Measurements from ENCODE around the gene SLC39A11. TPM values are rescaled to one million over a fixed set of nuclear protein-coding genes. Genes with fewer than 3 reads are reported as not detected.

Gene SLC39A11
- total and polyA plus RNA-seq, 5 donors from 2014 or later = 9.3 to 32.2 (median 11.9) TPM

- Mint-ChIP-seq H3K4me1 (peaks cover 5 to 52% (median 25%) of the 10 kb centered on the region in 4 donors), H3K9me3 (peaks cover 0 to 2% (median 0%) of the 10 kb centered on the region in 7 donors), H3K36me3 (peaks cover 29% of the 10 kb centered on the region), H3K4me3 (peak overlapping the region in 3 of 4 donors; percentile 61 to 75 (median 64)), H3K27ac (peak overlapping the region in 2 of 3 donors; percentile 59 to 62), H3K27me3 (no peaks in the 10 kb centered on the region)
- H3K4me3 ChIP-seq (ENCODE audit: low read depth, low read length) = no peak overlapping the region
- no peak for ATAC-seq (ENCODE audit: low read depth in 2 of 2)
- no peak for DNase-seq
- no peaks in the 10 kb centered on the region for H3K27me3 ChIP-seq (ENCODE audit: control insufficient read depth, insufficient read depth, low read length)
- H3K36me3 ChIP-seq (ENCODE audit: control insufficient read depth, insufficient read depth, low read length) = peaks cover 17% of the 10 kb centered on the region
- H3K4me1 ChIP-seq (ENCODE audit: control insufficient read depth, insufficient read depth, low read length, poor library complexity, severe bottlenecking) = peaks cover 26% of the 10 kb centered on the region
- no peaks in the 10 kb centered on the region for H3K9me3 ChIP-seq (ENCODE audit: control insufficient read depth in 2 of 2, low read length in 2 of 2)
- H3K27ac ChIP-seq (ENCODE audit: insufficient read depth, low read length, poor library complexity, severe bottlenecking) = no peak overlapping the region
These were observed 2.9 kb downstream of the SLC39A11 start for GRCh38 chr17:73089322-73090317.

DNA sequence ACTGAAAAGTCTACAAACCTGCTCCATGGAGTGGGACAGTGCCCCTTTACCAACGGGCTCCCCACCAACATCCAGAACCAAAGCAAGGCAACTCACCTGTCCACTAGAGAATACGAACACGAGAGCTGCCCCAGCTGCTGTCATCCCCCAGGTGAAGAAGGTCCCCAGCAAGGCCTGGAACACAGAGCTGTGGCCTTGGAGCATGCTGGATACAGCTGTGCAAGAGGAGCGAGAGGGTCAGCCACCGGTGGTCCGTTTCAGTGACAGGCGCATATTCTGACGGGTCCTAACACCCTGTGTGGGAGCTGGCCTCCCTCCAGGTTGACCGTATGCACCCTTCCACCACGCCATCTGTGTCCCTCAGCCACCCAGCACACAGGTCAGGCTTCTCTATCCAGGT, 3.9 kb downstream of the SLC39A11 start:
- Mint-ChIP-seq H3K9me3 (peaks cover 0 to 4% (median 0%) of the 10 kb centered on the region in 7 donors), H3K4me3 (no peak overlapping the region)

GRCh38 chr17:73083432-73083831, 9.1 kb downstream of the SLC39A11 start:
- DNase-seq (no peak), ATAC-seq (ENCODE audit: low read depth in 2 of 2) (no peak)
- H3K27ac ChIP-seq (ENCODE audit: insufficient read depth, low read length, poor library complexity, severe bottlenecking) = no peak overlapping the region
- no peaks in the 10 kb centered on the region for H3K27me3 Mint-ChIP-seq
- H3K27ac Mint-ChIP-seq = no peak overlapping the region
- H3K4me3 ChIP-seq (ENCODE audit: low read depth, low read length) = no peak overlapping the region
- no peaks in the 10 kb centered on the region for H3K9me3 ChIP-seq (ENCODE audit: control insufficient read depth in 2 of 2, low read length in 2 of 2)
- peaks cover 51% of the 10 kb centered on the region for H3K36me3 Mint-ChIP-seq
- peaks cover 8 to 24% (median 14%) of the 10 kb centered on the region in 4 donors for H3K4me1 Mint-ChIP-seq
- no peak overlapping the region for H3K4me3 Mint-ChIP-seq
- H3K4me1 ChIP-seq (ENCODE audit: control insufficient read depth, insufficient read depth, low read length, poor library complexity, severe bottlenecking) = no peaks in the 10 kb centered on the region
- no peaks in the 10 kb centered on the region for H3K27me3 ChIP-seq (ENCODE audit: control insufficient read depth, insufficient read depth, low read length)
- H3K36me3 ChIP-seq (ENCODE audit: control insufficient read depth, insufficient read depth, low read length) = peaks cover 35% of the 10 kb centered on the region
- peaks cover 0 to 11% (median 0%) of the 10 kb centered on the region in 7 donors for H3K9me3 Mint-ChIP-seq

More for the DNA sequence above, 3.9 kb downstream of the SLC39A11 start:
- peaks cover 26% of the 10 kb centered on the region for H3K4me1 ChIP-seq (ENCODE audit: control insufficient read depth, insufficient read depth, low read length, poor library complexity, severe bottlenecking)
- H3K27me3 ChIP-seq (ENCODE audit: control insufficient read depth, insufficient read depth, low read length) = no peaks in the 10 kb centered on the region
- Mint-ChIP-seq H3K27me3 (no peaks in the 10 kb centered on the region), H3K36me3 (peaks cover 37% of the 10 kb centered on the region), H3K27ac (no peak overlapping the region), H3K4me1 (peaks cover 8 to 52% (median 25%) of the 10 kb centered on the region in 4 donors)
- H3K4me3 ChIP-seq (ENCODE audit: low read depth, low read length) = no peak overlapping the region
- peaks cover 27% of the 10 kb centered on the region for H3K36me3 ChIP-seq (ENCODE audit: control insufficient read depth, insufficient read depth, low read length)
- H3K27ac ChIP-seq (ENCODE audit: insufficient read depth, low read length, poor library complexity, severe bottlenecking) = no peak overlapping the region
- DNase-seq (no peak), ATAC-seq (ENCODE audit: low read depth in 2 of 2) (no peak)
- H3K9me3 ChIP-seq (ENCODE audit: control insufficient read depth in 2 of 2, low read length in 2 of 2) = no peaks in the 10 kb centered on the region

- H3K9me3 ChIP-seq (ENCODE audit: control insufficient read depth in 2 of 2, low read length in 2 of 2) = no peaks in the 10 kb centered on the region
- Mint-ChIP-seq H3K4me1 (peaks cover 0 to 18% (median under 1%) of the 10 kb centered on the region in 4 donors), H3K27me3 (no peaks in the 10 kb centered on the region), H3K36me3 (peaks cover 51% of the 10 kb centered on the region), H3K4me3 (no peak overlapping the region), H3K9me3 (peaks cover 0 to 2% (median 0%) of the 10 kb centered on the region in 7 donors), H3K27ac (no peak overlapping the region)
- H3K27ac ChIP-seq (ENCODE audit: insufficient read depth, low read length, poor library complexity, severe bottlenecking) = no peak overlapping the region
- no peak for ATAC-seq (ENCODE audit: low read depth in 2 of 2)
- H3K4me3 ChIP-seq (ENCODE audit: low read depth, low read length) = no peak overlapping the region
- H3K4me1 ChIP-seq (ENCODE audit: control insufficient read depth, insufficient read depth, low read length, poor library complexity, severe bottlenecking) = no peaks in the 10 kb centered on the region
- DNase-seq = no peak
- H3K36me3 ChIP-seq (ENCODE audit: control insufficient read depth, insufficient read depth, low read length) = peaks cover 12% of the 10 kb centered on the region
- no peaks in the 10 kb centered on the region for H3K27me3 ChIP-seq (ENCODE audit: control insufficient read depth, insufficient read depth, low read length)
These were observed 17.9 kb downstream of the SLC39A11 start for GRCh38 chr17:73074566-73074965.

DNA sequence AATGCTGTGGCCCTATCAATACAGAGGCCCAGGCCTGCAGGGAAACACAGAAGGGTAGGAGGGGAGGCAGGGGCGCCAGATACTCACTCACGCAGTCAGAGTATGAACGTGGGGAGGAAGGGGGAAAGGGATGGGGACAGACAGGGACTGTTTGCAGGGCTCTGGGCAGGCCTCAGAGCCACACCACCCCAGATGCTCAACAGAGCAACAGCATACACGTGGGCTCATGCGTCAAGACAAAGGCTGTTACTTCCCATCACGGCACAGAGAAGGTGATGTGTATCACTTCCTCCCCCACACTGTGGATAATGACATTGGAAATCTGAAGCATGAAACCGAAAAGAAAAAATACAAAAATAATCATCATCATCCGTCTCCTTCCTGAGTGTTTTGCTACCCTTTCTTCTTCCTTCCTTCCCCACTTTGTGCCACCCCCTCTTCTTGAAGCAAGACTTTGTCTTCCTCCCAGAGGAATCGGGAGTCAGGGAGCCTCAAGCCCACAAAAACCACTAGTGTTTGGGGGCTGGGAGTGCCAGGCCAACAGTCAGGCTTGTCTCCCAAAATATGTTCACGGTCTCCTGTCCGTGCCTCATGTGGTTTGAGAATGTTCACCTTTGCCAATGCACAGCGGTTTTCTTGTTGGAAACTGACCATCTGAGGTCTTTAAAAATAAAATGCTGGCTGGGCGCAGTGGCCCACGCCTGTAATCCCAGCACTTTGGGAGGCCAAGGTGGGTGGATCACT, 20.1 kb downstream of the SLC39A11 start:
- Mint-ChIP-seq H3K36me3 (peaks cover 68% of the 10 kb centered on the region), H3K4me3 (no peak overlapping the region), H3K27ac (no peak overlapping the region), H3K4me1 (peaks cover 0 to 14% (median 5%) of the 10 kb centered on the region in 4 donors), H3K9me3 (peaks cover 0 to 2% (median 0%) of the 10 kb centered on the region in 7 donors), H3K27me3 (no peaks in the 10 kb centered on the region)
- no peak overlapping the region for H3K27ac ChIP-seq (ENCODE audit: insufficient read depth, low read length, poor library complexity, severe bottlenecking)
- no peak for ATAC-seq (ENCODE audit: low read depth in 2 of 2)
- H3K36me3 ChIP-seq (ENCODE audit: control insufficient read depth, insufficient read depth, low read length) = peaks cover 19% of the 10 kb centered on the region
- no peaks in the 10 kb centered on the region for H3K4me1 ChIP-seq (ENCODE audit: control insufficient read depth, insufficient read depth, low read length, poor library complexity, severe bottlenecking)
- H3K4me3 ChIP-seq (ENCODE audit: low read depth, low read length) = no peak overlapping the region
- DNase-seq = no peak
- H3K27me3 ChIP-seq (ENCODE audit: control insufficient read depth, insufficient read depth, low read length) = no peaks in the 10 kb centered on the region
- no peaks in the 10 kb centered on the region for H3K9me3 ChIP-seq (ENCODE audit: control insufficient read depth in 2 of 2, low read length in 2 of 2)

DNA sequence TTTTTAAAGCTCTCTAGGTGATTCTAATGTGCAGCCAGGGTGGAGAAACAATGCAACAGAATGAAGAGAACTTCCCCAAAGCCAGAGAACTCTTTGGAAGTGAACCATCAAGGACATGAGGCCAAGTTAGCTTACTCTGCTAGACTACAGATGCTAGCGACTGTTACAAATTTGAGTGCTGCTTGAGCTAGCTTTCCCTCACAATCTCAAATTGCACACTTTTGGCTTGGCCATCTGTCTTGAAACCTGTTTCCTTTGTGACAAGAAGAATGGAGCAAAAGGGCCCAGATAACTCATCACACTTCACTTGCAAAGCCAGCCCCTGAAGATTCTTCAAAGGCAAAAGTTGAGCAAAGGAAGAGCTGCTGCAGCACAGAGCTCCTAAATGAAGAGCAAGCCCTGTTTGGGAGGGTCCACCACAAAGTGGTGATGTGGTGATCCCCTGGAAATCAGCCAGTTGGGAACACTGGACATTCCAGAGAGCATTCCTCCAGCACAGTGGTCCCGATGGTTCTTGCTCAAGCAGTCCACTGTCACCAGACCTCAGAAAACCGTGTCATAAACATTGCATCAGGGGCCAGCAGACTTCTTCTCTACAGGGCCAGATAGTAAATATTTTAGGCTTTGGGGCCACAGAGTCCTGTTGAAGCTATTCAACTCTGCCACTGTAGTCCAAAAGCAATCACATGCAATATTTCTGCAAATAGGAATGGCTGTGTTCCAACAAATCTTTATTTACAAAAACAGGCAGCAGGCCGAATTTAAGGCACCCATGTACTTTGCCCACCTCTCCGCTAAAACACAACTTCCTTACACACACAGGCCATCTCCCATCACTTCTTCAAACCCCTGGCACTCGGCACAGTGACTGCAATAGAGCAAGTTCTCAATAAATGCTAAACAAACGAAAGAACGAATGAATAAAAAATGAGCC, 21.2 kb downstream of the SLC39A11 start:
- H3K4me1 Mint-ChIP-seq = peaks cover 0 to 16% (median 5%) of the 10 kb centered on the region in 4 donors
- Histone ChIP-seq H3K36me3 (ENCODE audit: control insufficient read depth, insufficient read depth, low read length) (peaks cover 19% of the 10 kb centered on the region), H3K27ac (ENCODE audit: insufficient read depth, low read length, poor library complexity, severe bottlenecking) (no peak overlapping the region), H3K9me3 (ENCODE audit: control insufficient read depth in 2 of 2, low read length in 2 of 2) (no peaks in the 10 kb centered on the region), H3K4me3 (ENCODE audit: low read depth, low read length) (no peak overlapping the region), H3K4me1 (ENCODE audit: control insufficient read depth, insufficient read depth, low read length, poor library complexity, severe bottlenecking) (no peaks in the 10 kb centered on the region), H3K27me3 (ENCODE audit: control insufficient read depth, insufficient read depth, low read length) (no peaks in the 10 kb centered on the region)
- ATAC-seq (ENCODE audit: low read depth in 2 of 2) (no peak), DNase-seq (no peak)
- peaks cover 0 to 2% (median 0%) of the 10 kb centered on the region in 7 donors for H3K9me3 Mint-ChIP-seq
- H3K27ac Mint-ChIP-seq = no peak overlapping the region
- H3K4me3 Mint-ChIP-seq = no peak overlapping the region
- no peaks in the 10 kb centered on the region for H3K27me3 Mint-ChIP-seq
- peaks cover 72% of the 10 kb centered on the region for H3K36me3 Mint-ChIP-seq

- Histone ChIP-seq H3K4me1 (ENCODE audit: control insufficient read depth, insufficient read depth, low read length, poor library complexity, severe bottlenecking) (no peaks in the 10 kb centered on the region), H3K27me3 (ENCODE audit: control insufficient read depth, insufficient read depth, low read length) (no peaks in the 10 kb centered on the region), H3K4me3 (ENCODE audit: low read depth, low read length) (no peak overlapping the region), H3K9me3 (ENCODE audit: control insufficient read depth in 2 of 2, low read length in 2 of 2) (no peaks in the 10 kb centered on the region), H3K27ac (ENCODE audit: insufficient read depth, low read length, poor library complexity, severe bottlenecking) (no peak overlapping the region), H3K36me3 (ENCODE audit: control insufficient read depth, insufficient read depth, low read length) (peaks cover 19% of the 10 kb centered on the region)
- Mint-ChIP-seq H3K9me3 (peaks cover 0 to 2% (median 0%) of the 10 kb centered on the region in 7 donors), H3K27me3 (no peaks in the 10 kb centered on the region), H3K4me1 (peaks cover 0 to 12% (median 10%) of the 10 kb centered on the region in 4 donors), H3K36me3 (peaks cover 58% of the 10 kb centered on the region), H3K27ac (no peak overlapping the region), H3K4me3 (no peak overlapping the region)
- DNase-seq (no peak), ATAC-seq (ENCODE audit: low read depth in 2 of 2) (no peak)
These were observed 22.6 kb downstream of the SLC39A11 start for GRCh38 chr17:73069841-73070240.

Measured in CD4-positive, CD25-positive, alpha-beta regulatory T cell (primary cell).